SK-N-SH (cell line): ENCODE measurements around the gene PELI2. TPM values are rescaled to one million over a fixed set of nuclear protein-coding genes. Genes with fewer than 3 reads are reported as not detected.

Experiments
- CTCF ChIA-PET: fragments of 300-600, 350-600 bp; formaldehyde crosslinking; extraction: SDS; loops from one replicate; lab custom pipeline; 2021; lab: Yijun Ruan, JAX
- POLR2A ChIA-PET: fragments of 350-600 bp; sonication (Branson Sonifier 250); formaldehyde crosslinking; extraction: SDS; loops from one replicate; lab custom pipeline; 2020; ENCODE audit warnings: antibody characterized with exemption, inconsistent platforms; lab: Yijun Ruan, JAX
- DNase-seq: peaks from one replicate; pipeline ENCODE4 v3.0.0; 2012
- H2AFZ ChIP-seq: fragments of 200-600 bp; sonication (generic); 2 replicates; pipeline ENCODE4 v1.8.1; 2016; ENCODE audit warnings: antibody characterized with exemption, mild to moderate bottlenecking, low read depth
- H3F3A ChIP-seq: fragments of 200-600 bp; sonication (generic); replicated peaks from 2 replicates; pipeline ENCODE3; 2016; ENCODE audit warnings: antibody characterized with exemption, mild to moderate bottlenecking; ENCODE audit not compliant: insufficient read depth
- H3K27ac ChIP-seq, 2 experiments: fragments of 200-500 bp in 1 of 2; fragments of 200-600 bp in 1 of 2; sonication (Bioruptor generic) in 1 of 2; sonication (generic), shearing (Covaris generic) in 1 of 2; 2 replicates each; pipeline versions ENCODE4 v1.5.1 to v1.6.1; 2014 to 2016; ENCODE audit warnings: low read depth in 2 of 2, inconsistent platforms in 1 of 2, low read length in 1 of 2, mild to moderate bottlenecking in 1 of 2, mixed read lengths in 1 of 2
- H3K27me3 ChIP-seq: fragments of 200-600 bp; sonication (generic), shearing (Covaris generic); 2 replicates; pipeline ENCODE4 v1.6.1; 2016; ENCODE audit warnings: mixed run types; ENCODE audit not compliant: insufficient read depth
- H3K36me3 ChIP-seq, 2 experiments: fragments of 200-500 bp in 1 of 2; fragments of 200-600 bp in 1 of 2; sonication (Bioruptor generic) in 1 of 2; sonication (generic) in 1 of 2; replicated peaks in 1 of 2; 2 replicates each; pipeline versions ENCODE3 to v1.5.1; 2014 to 2016; ENCODE audit warnings: low read length in 1 of 2, mild to moderate bottlenecking in 1 of 2; ENCODE audit not compliant: insufficient read depth in 2 of 2, control insufficient read depth in 1 of 2
- H3K4me1 ChIP-seq, 2 experiments: fragments of 200-500 bp in 1 of 2; fragments of 200-600 bp in 1 of 2; sonication (Bioruptor generic) in 1 of 2; sonication (generic), shearing (Covaris generic) in 1 of 2; 2 replicates each; pipeline versions ENCODE4 v1.5.1 to v1.6.1; 2014 to 2016; ENCODE audit warnings: low read depth in 1 of 2, low read length in 1 of 2, mixed run types in 1 of 2; ENCODE audit not compliant: insufficient read depth in 2 of 2, control insufficient read depth in 1 of 2
- H3K4me2 ChIP-seq: fragments of 200-600 bp; sonication (generic), shearing (Covaris generic); 2 replicates; pipeline ENCODE4 v1.6.1; 2017; ENCODE audit warnings: mixed run types
- H3K4me3 ChIP-seq, 2 experiments: fragments of 200-500 bp in 1 of 2; fragments of 200-600 bp in 1 of 2; sonication (Bioruptor generic) in 1 of 2; sonication (generic), shearing (Covaris generic) in 1 of 2; 2 replicates each; pipeline versions ENCODE4 v1.5.1 to v1.8.1; 2014 to 2016; ENCODE audit warnings: low read depth in 2 of 2, inconsistent platforms in 1 of 2, low read length in 1 of 2, mild to moderate bottlenecking in 1 of 2, mixed read lengths in 1 of 2, moderate library complexity in 1 of 2
- H3K79me2 ChIP-seq: fragments of 200-600 bp; sonication (generic); 2 replicates; pipeline ENCODE4 v1.8.1; 2017; ENCODE audit warnings: mild to moderate bottlenecking; ENCODE audit not compliant: insufficient read depth
- H3K9ac ChIP-seq: fragments of 200-600 bp; sonication (generic); 2 replicates; pipeline ENCODE4 v1.6.1; 2017; ENCODE audit warnings: mixed run types
- H3K9me2 ChIP-seq: fragments of 200-600 bp; sonication (generic); 2 replicates; pipeline ENCODE4 v1.6.1; 2017; ENCODE audit warnings: mixed run types
- H3K9me3 ChIP-seq: fragments of 200-600 bp; sonication (generic); 2 replicates; pipeline ENCODE4 v1.6.1; 2017; ENCODE audit warnings: mixed run types, mild to moderate bottlenecking, moderate library complexity
- H4K20me1 ChIP-seq: fragments of 200-600 bp; sonication (generic); 2 replicates; pipeline ENCODE4 v1.6.1; 2017; ENCODE audit warnings: mild to moderate bottlenecking, mixed run types; ENCODE audit not compliant: insufficient read depth
- CHD2 ChIP-seq: fragments of 150-350 bp; IDR thresholded peaks from 2 replicates; pipeline ENCODE4 v1.6.1; 2018; ENCODE audit warnings: low read length; ENCODE audit not compliant: partially characterized antibody
- ELF1 ChIP-seq: IDR thresholded peaks from 2 replicates; pipeline ENCODE4 v1.4.0; 2012
- EP300 ChIP-seq, 2 experiments: IDR thresholded peaks; 2 replicates each; pipeline versions ENCODE4 v1.4.0 to v1.6.1; 2012; ENCODE audit warnings: borderline replicate concordance in 1 of 2, low read depth in 1 of 2, low read length in 1 of 2
- FOXM1 ChIP-seq: IDR thresholded peaks from 2 replicates; pipeline ENCODE4 v1.4.0; 2012; ENCODE audit warnings: low read depth, mild to moderate bottlenecking
- GABPA ChIP-seq: IDR thresholded peaks from 2 replicates; pipeline ENCODE4 v1.4.0; 2012; ENCODE audit warnings: low read depth, mild to moderate bottlenecking
- GATA2 ChIP-seq: sonication (generic); formaldehyde crosslinking; IDR thresholded peaks from 2 replicates; pipeline ENCODE4 v1.5.0; 2020; ENCODE audit warnings: mild to moderate bottlenecking, missing genetic modification reagents
- JUND ChIP-seq: IDR thresholded peaks from 2 replicates; pipeline ENCODE4 v1.4.0; 2012
- MXI1 ChIP-seq: IDR thresholded peaks from 2 replicates; pipeline ENCODE4 v1.6.1; 2012; ENCODE audit warnings: mild to moderate bottlenecking, low read depth, low read length, improper control_type of control experiment
- NFIC ChIP-seq: IDR thresholded peaks from 2 replicates; pipeline ENCODE4 v1.4.0; 2012; ENCODE audit warnings: borderline replicate concordance
- NRF1 ChIP-seq: IDR thresholded peaks from 2 replicates; pipeline ENCODE4 v1.6.1; 2012; ENCODE audit warnings: low read depth, mild to moderate bottlenecking, low read length
- POLR2AphosphoS5 ChIP-seq: IDR thresholded peaks from 2 replicates; pipeline ENCODE4 v1.6.1; 2012; ENCODE audit warnings: low read depth, low read length
- RFX5 ChIP-seq: IDR thresholded peaks from 2 replicates; pipeline ENCODE4 v1.6.1; 2012; ENCODE audit warnings: mild to moderate bottlenecking, improper control_type of control experiment, low read length
- SIN3A ChIP-seq: IDR thresholded peaks from 2 replicates; pipeline ENCODE4 v1.6.1; 2012; ENCODE audit warnings: low read depth, mild to moderate bottlenecking, low read length, moderate library complexity, borderline replicate concordance
- TAF1 ChIP-seq: IDR thresholded peaks from 2 replicates; pipeline ENCODE4 v1.6.1; 2012; ENCODE audit warnings: low read depth, mild to moderate bottlenecking, low read length, moderate library complexity, borderline replicate concordance
- WGBS: methylation state at CpG from one replicate; pipeline ENCODE4 v1.1.6; 2017; ENCODE audit warnings: low lambda C conversion rate; 5-methylcytosine and 5-hydroxymethylcytosine counted together
- polyA plus RNA-seq, 3 experiments: library from polyadenylated mRNA; depleted of rRNA; stranded (reverse); fragments of >200 nt; gene quantifications; 2 replicates each; pipeline ENCODE4 v1.2.3, GENCODE V29; 2012
- TF ChIP-seq, protein P1 (sequence below): IDR thresholded peaks from 2 replicates; pipeline ENCODE4 v1.4.0; 2012; ENCODE audit warnings: low read depth
- TF ChIP-seq, protein P2 (sequence below): IDR thresholded peaks from 2 replicates; pipeline ENCODE4; 2012
- TF ChIP-seq, protein P3 (sequence below): fragments of 200-600 bp; sonication (generic); IDR thresholded peaks from 2 replicates; pipeline ENCODE4 v1.6.1; 2017; ENCODE audit warnings: antibody characterized with exemption, mild to moderate bottlenecking, moderate library complexity
- TF ChIP-seq, protein P4 (sequence below): IDR thresholded peaks from 2 replicates; pipeline ENCODE4 v1.4.0; 2012; ENCODE audit warnings: low read depth, borderline replicate concordance
- TF ChIP-seq, protein P5 (sequence below): fragments of 150-350 bp; IDR thresholded peaks from 2 replicates; pipeline ENCODE4 v1.6.1; 2017; ENCODE audit warnings: antibody characterized with exemption, low read length, low read depth, borderline replicate concordance

PELI2 gene
- polyA plus RNA-seq, 1 of the 3 experiments (the other 2 are of a cell fraction), result not detected

DNA sequence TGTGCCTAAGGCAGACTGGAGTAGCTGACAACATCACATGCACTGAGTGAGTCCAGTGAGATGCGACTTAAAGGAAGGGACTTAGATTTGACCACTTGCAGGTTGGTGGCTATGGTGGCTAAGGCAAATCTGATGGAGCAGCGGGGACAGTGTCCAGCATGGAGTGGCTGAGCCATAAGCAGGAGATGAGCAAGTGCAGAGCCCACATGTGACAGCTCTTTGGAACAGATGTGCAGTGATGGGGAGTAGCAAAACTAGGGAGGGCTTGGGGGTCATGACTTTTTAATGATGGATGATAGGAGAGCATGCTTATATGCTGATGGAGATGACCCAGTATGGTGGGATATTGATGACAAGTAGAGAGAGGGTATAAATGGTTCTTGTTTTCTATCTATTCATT, 80.2 kb downstream of the PELI2 start:
- no peak overlapping the region for H2AFZ ChIP-seq
- peaks cover 11% of the 10 kb centered on the region; the same call in 1 of the 2 replicates for H3K27me3 ChIP-seq
- H3K4me1 ChIP-seq, result no peaks in the 10 kb centered on the region
- no peaks in the 10 kb centered on the region for H3K79me2 ChIP-seq
- no peaks in the 10 kb centered on the region for H4K20me1 ChIP-seq
- no peaks in the 10 kb centered on the region for H3F3A ChIP-seq
- 8% methylated on average over 2 of the region's 2 CpGs for WGBS
- POLR2A ChIA-PET, result no interaction called here
- no peak for TF ChIP-seq ELF1
- no peak for TF ChIP-seq GABPA
- TF ChIP-seq TAF1, result no peak
- TF ChIP-seq, protein P1, sequence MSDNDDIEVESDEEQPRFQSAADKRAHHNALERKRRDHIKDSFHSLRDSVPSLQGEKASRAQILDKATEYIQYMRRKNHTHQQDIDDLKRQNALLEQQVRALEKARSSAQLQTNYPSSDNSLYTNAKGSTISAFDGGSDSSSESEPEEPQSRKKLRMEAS, result no peak
- no peak for TF ChIP-seq EP300 (IDR thresholded peaks at IDR 0.05; ENCODE audit: borderline replicate concordance in 1 of 2, low read depth in 1 of 2, low read length in 1 of 2)
- no peak for TF ChIP-seq NRF1
- no peak for TF ChIP-seq NFIC
- TF ChIP-seq MXI1, result no peak
- TF ChIP-seq, protein P2, sequence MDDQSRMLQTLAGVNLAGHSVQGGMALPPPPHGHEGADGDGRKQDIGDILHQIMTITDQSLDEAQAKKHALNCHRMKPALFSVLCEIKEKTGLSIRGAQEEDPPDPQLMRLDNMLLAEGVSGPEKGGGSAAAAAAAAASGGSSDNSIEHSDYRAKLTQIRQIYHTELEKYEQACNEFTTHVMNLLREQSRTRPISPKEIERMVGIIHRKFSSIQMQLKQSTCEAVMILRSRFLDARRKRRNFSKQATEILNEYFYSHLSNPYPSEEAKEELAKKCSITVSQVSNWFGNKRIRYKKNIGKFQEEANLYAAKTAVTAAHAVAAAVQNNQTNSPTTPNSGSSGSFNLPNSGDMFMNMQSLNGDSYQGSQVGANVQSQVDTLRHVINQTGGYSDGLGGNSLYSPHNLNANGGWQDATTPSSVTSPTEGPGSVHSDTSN, result no peak
- no peak for TF ChIP-seq JUND
- no peak for TF ChIP-seq RFX5
- TF ChIP-seq, protein P3, sequence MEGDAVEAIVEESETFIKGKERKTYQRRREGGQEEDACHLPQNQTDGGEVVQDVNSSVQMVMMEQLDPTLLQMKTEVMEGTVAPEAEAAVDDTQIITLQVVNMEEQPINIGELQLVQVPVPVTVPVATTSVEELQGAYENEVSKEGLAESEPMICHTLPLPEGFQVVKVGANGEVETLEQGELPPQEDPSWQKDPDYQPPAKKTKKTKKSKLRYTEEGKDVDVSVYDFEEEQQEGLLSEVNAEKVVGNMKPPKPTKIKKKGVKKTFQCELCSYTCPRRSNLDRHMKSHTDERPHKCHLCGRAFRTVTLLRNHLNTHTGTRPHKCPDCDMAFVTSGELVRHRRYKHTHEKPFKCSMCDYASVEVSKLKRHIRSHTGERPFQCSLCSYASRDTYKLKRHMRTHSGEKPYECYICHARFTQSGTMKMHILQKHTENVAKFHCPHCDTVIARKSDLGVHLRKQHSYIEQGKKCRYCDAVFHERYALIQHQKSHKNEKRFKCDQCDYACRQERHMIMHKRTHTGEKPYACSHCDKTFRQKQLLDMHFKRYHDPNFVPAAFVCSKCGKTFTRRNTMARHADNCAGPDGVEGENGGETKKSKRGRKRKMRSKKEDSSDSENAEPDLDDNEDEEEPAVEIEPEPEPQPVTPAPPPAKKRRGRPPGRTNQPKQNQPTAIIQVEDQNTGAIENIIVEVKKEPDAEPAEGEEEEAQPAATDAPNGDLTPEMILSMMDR, result no peak
- TF ChIP-seq, protein P4, sequence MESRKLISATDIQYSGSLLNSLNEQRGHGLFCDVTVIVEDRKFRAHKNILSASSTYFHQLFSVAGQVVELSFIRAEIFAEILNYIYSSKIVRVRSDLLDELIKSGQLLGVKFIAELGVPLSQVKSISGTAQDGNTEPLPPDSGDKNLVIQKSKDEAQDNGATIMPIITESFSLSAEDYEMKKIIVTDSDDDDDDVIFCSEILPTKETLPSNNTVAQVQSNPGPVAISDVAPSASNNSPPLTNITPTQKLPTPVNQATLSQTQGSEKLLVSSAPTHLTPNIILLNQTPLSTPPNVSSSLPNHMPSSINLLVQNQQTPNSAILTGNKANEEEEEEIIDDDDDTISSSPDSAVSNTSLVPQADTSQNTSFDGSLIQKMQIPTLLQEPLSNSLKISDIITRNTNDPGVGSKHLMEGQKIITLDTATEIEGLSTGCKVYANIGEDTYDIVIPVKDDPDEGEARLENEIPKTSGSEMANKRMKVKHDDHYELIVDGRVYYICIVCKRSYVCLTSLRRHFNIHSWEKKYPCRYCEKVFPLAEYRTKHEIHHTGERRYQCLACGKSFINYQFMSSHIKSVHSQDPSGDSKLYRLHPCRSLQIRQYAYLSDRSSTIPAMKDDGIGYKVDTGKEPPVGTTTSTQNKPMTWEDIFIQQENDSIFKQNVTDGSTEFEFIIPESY, result no peak
- no peak for TF ChIP-seq CHD2
- TF ChIP-seq, protein P5, sequence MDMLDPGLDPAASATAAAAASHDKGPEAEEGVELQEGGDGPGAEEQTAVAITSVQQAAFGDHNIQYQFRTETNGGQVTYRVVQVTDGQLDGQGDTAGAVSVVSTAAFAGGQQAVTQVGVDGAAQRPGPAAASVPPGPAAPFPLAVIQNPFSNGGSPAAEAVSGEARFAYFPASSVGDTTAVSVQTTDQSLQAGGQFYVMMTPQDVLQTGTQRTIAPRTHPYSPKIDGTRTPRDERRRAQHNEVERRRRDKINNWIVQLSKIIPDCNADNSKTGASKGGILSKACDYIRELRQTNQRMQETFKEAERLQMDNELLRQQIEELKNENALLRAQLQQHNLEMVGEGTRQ, result no peak
- no peak for TF ChIP-seq SIN3A
- no peak for TF ChIP-seq FOXM1
- TF ChIP-seq GATA2 (CRISPR knock-in tag), result no peak
- no peak for TF ChIP-seq POLR2AphosphoS5
- H3K27ac ChIP-seq, result no peak overlapping the region
- H3K4me2 ChIP-seq, result no peak overlapping the region
- CTCF ChIA-PET, result no interaction called here
- H3K9ac ChIP-seq, result no peak overlapping the region
- H3K36me3 ChIP-seq, result no peaks in the 10 kb centered on the region
- no peaks in the 10 kb centered on the region for H3K9me3 ChIP-seq
- H3K9me2 ChIP-seq, result no peaks in the 10 kb centered on the region
- DNase-seq, result no peak
- H3K4me3 ChIP-seq, result no peak overlapping the region
